Keratinocyte (primary cell): ENCODE measurements around the gene PTPRT. TPM values are rescaled to one million over a fixed set of nuclear protein-coding genes. Genes with fewer than 3 reads are reported as not detected.

ENCODE experiments used
- DNase-seq: peaks from one replicate; pipeline ENCODE4 v3.0.0-alpha.2; 2011; ENCODE audit warnings: low read depth, missing footprints, low spot score
- FAIRE-seq: peaks from 2 replicates; lab custom pipeline; 2011; peaks lifted over from hg19 to GRCh38; lab: Jason Lieb, UNC
- H2AFZ ChIP-seq: 2 replicates; pipeline ENCODE4 v1.6.0; 2012; ENCODE audit warnings: low read length, control low read depth, inconsistent platforms; ENCODE audit not compliant: control insufficient read depth
- H3K27ac ChIP-seq: 2 replicates; pipeline ENCODE4 v1.5.1; 2011; ENCODE audit warnings: low read length; ENCODE audit not compliant: control insufficient read depth, insufficient read depth
- H3K27me3 ChIP-seq: 3 replicates; pipeline ENCODE4 v1.6.0; 2011; ENCODE audit warnings: low read length; ENCODE audit not compliant: control insufficient read depth, insufficient read depth; ENCODE audit errors: extremely low read depth
- H3K36me3 ChIP-seq, 2 experiments: 2 replicates in 1 of 2; 3 replicates in 1 of 2; pipeline ENCODE4 v1.5.1; 2011; ENCODE audit warnings: low read length in 2 of 2, mild to moderate bottlenecking in 1 of 2; ENCODE audit not compliant: control insufficient read depth in 2 of 2, insufficient read depth in 2 of 2; ENCODE audit errors: extremely low read depth in 1 of 2
- H3K4me1 ChIP-seq: 3 replicates; pipeline ENCODE4 v1.5.1; 2011; ENCODE audit warnings: low read length; ENCODE audit not compliant: control insufficient read depth, insufficient read depth; ENCODE audit errors: extremely low read depth
- H3K4me2 ChIP-seq: 3 replicates; pipeline ENCODE4 v1.6.0; 2011; ENCODE audit warnings: low read depth, low read length; ENCODE audit not compliant: control insufficient read depth, insufficient read depth; ENCODE audit errors: extremely low read depth
- H3K4me3 ChIP-seq, 3 experiments: fragments of 200-600 bp in 1 of 3; sonication (generic) in 1 of 3; 2 replicates in 2 of 3; 3 replicates in 1 of 3; pipeline ENCODE4 v1.5.1; 2011 to 2016; ENCODE audit warnings: low read length in 3 of 3, mild to moderate bottlenecking in 3 of 3, control low read depth in 2 of 3, inconsistent platforms in 1 of 3, low read depth in 1 of 3, mixed read lengths in 1 of 3, mixed run types in 1 of 3, moderate library complexity in 1 of 3; ENCODE audit not compliant: control insufficient read depth in 2 of 3, insufficient read depth in 2 of 3; ENCODE audit errors: extremely low read depth in 1 of 3
- H3K79me2 ChIP-seq: 2 replicates; pipeline ENCODE4 v1.6.0; 2012; ENCODE audit warnings: low read length; ENCODE audit not compliant: control insufficient read depth, insufficient read depth
- H3K9ac ChIP-seq: 3 replicates; pipeline ENCODE4 v1.6.0; 2011; ENCODE audit warnings: low read length; ENCODE audit not compliant: control insufficient read depth, insufficient read depth; ENCODE audit errors: extremely low read depth
- H3K9me1 ChIP-seq: 3 replicates; pipeline ENCODE4 v1.6.0; 2011; ENCODE audit warnings: low read length; ENCODE audit not compliant: control insufficient read depth, insufficient read depth; ENCODE audit errors: extremely low read depth
- H3K9me3 ChIP-seq: 2 replicates; pipeline ENCODE4 v1.5.1; 2012; ENCODE audit warnings: low read depth, low read length; ENCODE audit not compliant: control insufficient read depth
- H4K20me1 ChIP-seq: 3 replicates; pipeline ENCODE4 v1.6.0; 2011; ENCODE audit warnings: low read length; ENCODE audit not compliant: control insufficient read depth, insufficient read depth; ENCODE audit errors: extremely low read depth
- CTCF ChIP-seq, 3 experiments: IDR thresholded peaks in 1 of 3; conservative IDR thresholded peaks in 1 of 3; optimal IDR thresholded peaks in 1 of 3; 2 replicates in 2 of 3; 3 replicates in 1 of 3; pipeline versions ENCODE3 to v1.5.1; 2011; ENCODE audit warnings: low read length in 3 of 3, mild to moderate bottlenecking in 3 of 3, moderate library complexity in 2 of 3, control low read depth in 1 of 3, inconsistent platforms in 1 of 3; ENCODE audit not compliant: insufficient read depth in 2 of 3; ENCODE audit errors: extremely low read depth in 1 of 3
- EZH2 ChIP-seq: IDR thresholded peaks from one replicate; pipeline ENCODE4 v1.6.1; 2012; ENCODE audit warnings: inconsistent platforms, mild to moderate bottlenecking, low read length, moderate library complexity
- dilution Hi-C: fragments of 300-500 bp; cut with MboI; formaldehyde crosslinking; loops from one replicate; pipeline ENCODE4 v1.7.0; 2020; ENCODE audit warnings: low sequenced_read_pairs; ENCODE audit not compliant: extremely low pct_ligation_motif_present
- polyA plus RNA-seq, 5 experiments: library from polyadenylated mRNA; depleted of rRNA in 3 of 5; stranded (reverse) in 3 of 5; stranded (forward) in 1 of 5; unstranded in 1 of 5; fragments of >200 nt; gene quantifications; 1 replicate in 1 of 5; 2 replicates in 3 of 5; 3 replicates in 1 of 5; pipeline versions ENCODE4 v1.2.1 to v1.2.3, GENCODE V29; 2011 to 2012; ENCODE audit warnings: missing spikeins in 2 of 5, low read depth in 1 of 5, low replicate concordance in 1 of 5

PTPRT gene
- polyA plus RNA-seq, 1 donor (not counting 4 experiments of a cell fraction or from before 2014, with no cell fraction given), result not detected

GRCh38 chr20:42938441-42939205, 251.1 kb downstream of the PTPRT start:
- dilution Hi-C loops, result no loop called here
- no peaks in the 10 kb centered on the region for H3K27me3 ChIP-seq
- H3K27ac ChIP-seq, result no peak overlapping the region
- H3K4me3 ChIP-seq, result no peak overlapping the region
- no peak overlapping the region for H2AFZ ChIP-seq
- no peaks in the 10 kb centered on the region for H3K36me3 ChIP-seq
- no peak for DNase-seq
- H3K79me2 ChIP-seq, result no peaks in the 10 kb centered on the region
- no peak overlapping the region for H3K4me2 ChIP-seq
- no peak for FAIRE-seq
- no peak for TF ChIP-seq EZH2
- TF ChIP-seq CTCF (optimal IDR thresholded peaks at IDR 0.05 in 1 of 3, IDR thresholded peaks at IDR 0.05 in 1 of 3, conservative IDR thresholded peaks at IDR 0.05 in 1 of 3; ENCODE audit: extremely low read depth in 1 of 3, insufficient read depth in 2 of 3, low read length in 3 of 3), result no peak
- no peaks in the 10 kb centered on the region for H3K9me3 ChIP-seq
- no peaks in the 10 kb centered on the region for H3K9me1 ChIP-seq
- H4K20me1 ChIP-seq, result no peaks in the 10 kb centered on the region
- H3K9ac ChIP-seq, result no peak overlapping the region
- H3K4me1 ChIP-seq, result no peaks in the 10 kb centered on the region

- no peaks in the 10 kb centered on the region for H3K27me3 ChIP-seq
- H3K36me3 ChIP-seq, result no peaks in the 10 kb centered on the region
- dilution Hi-C loops, result no loop called here
- no peaks in the 10 kb centered on the region for H3K79me2 ChIP-seq
- H3K4me2 ChIP-seq, result no peak overlapping the region
- H3K9ac ChIP-seq, result no peak overlapping the region
- H4K20me1 ChIP-seq, result no peaks in the 10 kb centered on the region
- no peak overlapping the region for H2AFZ ChIP-seq
- no peaks in the 10 kb centered on the region for H3K4me1 ChIP-seq
- H3K9me3 ChIP-seq, result peaks cover 2% of the 10 kb centered on the region
- H3K4me3 ChIP-seq, result no peak overlapping the region
- no peak overlapping the region for H3K27ac ChIP-seq
- no peaks in the 10 kb centered on the region for H3K9me1 ChIP-seq
- TF ChIP-seq CTCF (optimal IDR thresholded peaks at IDR 0.05 in 1 of 3, IDR thresholded peaks at IDR 0.05 in 1 of 3, conservative IDR thresholded peaks at IDR 0.05 in 1 of 3; ENCODE audit: extremely low read depth in 1 of 3, insufficient read depth in 2 of 3, low read length in 3 of 3), result no peak
- no peak for TF ChIP-seq EZH2
- DNase-seq, result no peak
- no peak for FAIRE-seq
These were observed 253.2 kb downstream of the PTPRT start for GRCh38 chr20:42936482-42936881.
